ENCODE data around the gene STK25. TPM values are rescaled to one million over a fixed set of nuclear protein-coding genes. Genes with fewer than 3 reads are reported as not detected.

The STK25 gene
- polyA plus RNA-seq, 1 donor from 2014 or later: 580 TPM

GRCh38 chr2:241534701-241535375 is 26.5 kb upstream of the STK25 start:
- Histone ChIP-seq H3K9me3 (ENCODE audit: low read length) (no peaks in the 10 kb centered on the region), H3K4me2 (ENCODE audit: low read length) (no peak overlapping the region), H4K20me1 (ENCODE audit: insufficient read depth) (no peaks in the 10 kb centered on the region), H3K9ac (ENCODE audit: low read length) (no peak overlapping the region), H3K79me2 (replicated peaks; ENCODE audit: insufficient read depth, low read length) (no peaks in the 10 kb centered on the region), H3K9me2 (ENCODE audit: insufficient read depth, low read length) (no peaks in the 10 kb centered on the region), H3K27ac (ENCODE audit: low read length) (no peak overlapping the region), H3F3A (ENCODE audit: insufficient read depth, low read length, poor library complexity, severe bottlenecking) (no peaks in the 10 kb centered on the region), H3K4me3 (ENCODE audit: low read length) (no peak overlapping the region), H3K27me3 (ENCODE audit: insufficient read depth, low read depth, low read length) (no peaks in the 10 kb centered on the region), H2AFZ (ENCODE audit: low read depth, low read length) (no peak overlapping the region), H3K36me3 (ENCODE audit: insufficient read depth, low read length) (no peaks in the 10 kb centered on the region)
- TF ChIP-seq REST (IDR thresholded peaks at IDR 0.05; ENCODE audit: borderline replicate concordance): no peak
- TF ChIP-seq CTCF (IDR thresholded peaks at IDR 0.05; ENCODE audit: poor library complexity, severe bottlenecking): no peak
- no peak for TF ChIP-seq SMC3 (conservative IDR thresholded peaks at IDR 0.05; ENCODE audit: poor library complexity)
- no peak for TF ChIP-seq RAD21 (conservative IDR thresholded peaks at IDR 0.05)
- TF ChIP-seq POLR2AphosphoS5 (IDR thresholded peaks at IDR 0.05): no peak
- no peak for TF ChIP-seq EP300 (conservative IDR thresholded peaks at IDR 0.05; ENCODE audit: poor library complexity, severe bottlenecking)
- TF ChIP-seq MXI1 (conservative IDR thresholded peaks at IDR 0.05; ENCODE audit: poor library complexity, severe bottlenecking): no peak

- H2AFZ ChIP-seq (ENCODE audit: low read depth, low read length): no peak overlapping the region
- H3K79me2 ChIP-seq (replicated peaks; ENCODE audit: insufficient read depth, low read length): no peaks in the 10 kb centered on the region
- no peaks in the 10 kb centered on the region for H3K9me3 ChIP-seq (ENCODE audit: low read length)
- no peak for TF ChIP-seq SMC3 (conservative IDR thresholded peaks at IDR 0.05; ENCODE audit: poor library complexity)
- TF ChIP-seq RAD21 (conservative IDR thresholded peaks at IDR 0.05): no peak
- no peak for TF ChIP-seq MXI1 (conservative IDR thresholded peaks at IDR 0.05; ENCODE audit: poor library complexity, severe bottlenecking)
- no peak for TF ChIP-seq EP300 (conservative IDR thresholded peaks at IDR 0.05; ENCODE audit: poor library complexity, severe bottlenecking)
- no peak for TF ChIP-seq EZH2 (IDR thresholded peaks at IDR 0.05; ENCODE audit: borderline replicate concordance, insufficient read depth, low read length, poor library complexity, severe bottlenecking)
- no peak for TF ChIP-seq CTCF (IDR thresholded peaks at IDR 0.05; ENCODE audit: poor library complexity, severe bottlenecking)
- H4K20me1 ChIP-seq (ENCODE audit: insufficient read depth): no peaks in the 10 kb centered on the region
- H3K9me2 ChIP-seq (ENCODE audit: insufficient read depth, low read length): no peaks in the 10 kb centered on the region
- H3K36me3 ChIP-seq (ENCODE audit: insufficient read depth, low read length): no peaks in the 10 kb centered on the region
- no peak overlapping the region for H3K27ac ChIP-seq (ENCODE audit: low read length)
- no peak overlapping the region for H3K9ac ChIP-seq (ENCODE audit: low read length)
- H3F3A ChIP-seq (ENCODE audit: insufficient read depth, low read length, poor library complexity, severe bottlenecking): no peaks in the 10 kb centered on the region
- H3K4me2 ChIP-seq (ENCODE audit: low read length): no peak overlapping the region
- H3K4me3 ChIP-seq (ENCODE audit: low read length): no peak overlapping the region
- no peaks in the 10 kb centered on the region for H3K27me3 ChIP-seq (ENCODE audit: insufficient read depth, low read depth, low read length)
These were observed 25.9 kb upstream of the STK25 start for GRCh38 chr2:241534293-241534692.
